Stimulated activated CD8-positive, alpha-beta memory T cell treated with anti-CD3 and anti-CD28 coated beads, Interleukin-12 subunit alpha, Interleukin-12 subunit beta, amount 100 ng/mL, for 4 hours (primary cell): Measurements from ENCODE around the gene MRPL41.
"Not testable (repeated sequence)": the region's sequence is repeated elsewhere in the genome, so short reads cannot be mapped to it uniquely, and the experiment has no call there.

Experiments
- DNase-seq: peaks from one replicate; pipeline ENCODE4 v3.0.0-alpha.2; 2020; ENCODE audit warnings: low read depth

MRPL41 gene

GRCh38 chr9:137522746-137523455 is 28.8 kb upstream of the MRPL41 start:
- no peak for DNase-seq

- no peak for DNase-seq
Observed at GRCh38 chr9:137524161-137524980, 27.3 kb upstream of the MRPL41 start.

DNA sequence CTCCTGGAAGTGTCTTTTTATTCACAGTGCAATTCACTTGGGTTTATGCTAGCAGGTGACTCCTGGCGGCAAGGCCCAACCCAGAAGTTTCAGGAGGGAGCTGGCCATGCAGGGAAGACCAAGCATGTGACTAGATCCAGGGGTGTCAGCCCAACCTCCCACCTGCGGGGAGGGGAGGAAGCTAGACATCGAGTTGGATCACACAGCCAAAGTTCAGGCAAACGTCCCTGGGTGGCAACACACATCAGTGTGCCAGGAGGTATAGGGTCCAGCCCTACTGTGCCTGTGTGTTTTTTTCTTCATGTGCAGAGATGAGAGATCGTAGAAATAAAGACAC is 26.7 kb upstream of the MRPL41 start:
- DNase-seq: no peak

DNA sequence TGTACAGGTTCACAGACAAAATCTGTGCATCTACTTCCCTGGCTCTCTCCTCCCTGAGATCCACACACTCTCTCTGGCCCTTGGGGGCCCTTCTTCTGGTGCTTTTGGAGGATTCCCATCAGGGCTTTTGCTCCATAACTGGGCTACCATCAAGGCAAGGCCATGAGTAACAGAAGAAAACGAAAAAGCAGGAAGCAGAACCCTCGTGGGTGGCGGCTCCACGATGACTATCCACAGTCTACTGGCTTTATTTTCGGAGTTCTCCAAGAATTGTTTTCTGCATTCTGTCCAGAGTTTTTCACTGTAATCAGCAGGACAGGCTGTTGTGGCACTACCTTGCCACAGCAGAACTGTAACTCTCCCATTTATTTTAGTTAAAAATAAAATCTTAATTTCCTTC is 21.3 kb upstream of the MRPL41 start:
- no peak for DNase-seq

- DNase-seq: no peak
Observed at GRCh38 chr9:137531099-137531765, 20.4 kb upstream of the MRPL41 start.

GRCh38 chr9:137532891-137533468 is 18.7 kb upstream of the MRPL41 start:
- not testable (repeated sequence) for DNase-seq

GRCh38 chr9:137534256-137535119 is 17.2 kb upstream of the MRPL41 start:
- DNase-seq: no peak

DNA sequence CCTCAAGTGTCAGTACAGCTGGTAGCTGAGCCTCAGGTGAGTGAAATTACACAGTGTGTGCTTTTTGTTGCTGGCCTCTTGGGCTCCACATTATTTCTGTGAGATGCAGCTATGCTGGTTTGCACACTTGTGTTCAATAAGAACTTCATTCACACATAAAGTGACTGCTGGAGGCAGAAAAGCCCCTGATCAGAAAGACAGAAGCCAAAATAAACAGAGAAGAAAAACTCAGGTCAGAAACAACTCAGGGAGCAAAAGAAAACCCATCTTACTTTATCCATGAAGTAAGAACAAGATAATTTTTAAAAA is 16.6 kb upstream of the MRPL41 start:
- DNase-seq: no peak

DNA sequence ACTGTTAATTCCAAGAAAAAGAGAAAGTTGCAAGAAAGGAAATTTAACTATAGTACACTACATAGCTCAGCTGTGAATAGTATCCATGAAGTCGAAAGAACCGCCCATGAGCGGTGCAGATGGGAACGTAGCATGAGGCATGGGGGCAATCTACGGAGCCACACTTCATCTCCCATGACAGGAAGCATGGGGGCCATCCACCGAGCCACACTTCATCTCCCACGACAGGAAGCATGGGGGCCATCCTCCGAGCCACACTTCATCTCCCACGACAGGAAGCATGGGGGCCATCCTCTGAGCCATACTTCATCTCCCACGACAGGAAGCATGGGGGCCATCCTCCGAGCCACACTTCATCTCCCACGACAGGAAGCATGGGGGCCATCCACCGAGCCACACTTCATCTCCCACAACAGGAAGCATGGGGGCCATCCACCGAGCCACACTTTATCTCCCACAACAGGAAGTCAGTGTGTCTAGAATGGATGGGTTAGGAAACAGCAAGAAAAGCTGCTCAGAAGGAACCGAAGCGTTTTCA is 15.0 kb upstream of the MRPL41 start:
- DNase-seq: not testable (repeated sequence)

- no peak for DNase-seq
Observed at GRCh38 chr9:137538058-137538457, 13.6 kb upstream of the MRPL41 start.

GRCh38 chr9:137540536-137540935 is 11.1 kb upstream of the MRPL41 start:
- DNase-seq: no peak

DNA sequence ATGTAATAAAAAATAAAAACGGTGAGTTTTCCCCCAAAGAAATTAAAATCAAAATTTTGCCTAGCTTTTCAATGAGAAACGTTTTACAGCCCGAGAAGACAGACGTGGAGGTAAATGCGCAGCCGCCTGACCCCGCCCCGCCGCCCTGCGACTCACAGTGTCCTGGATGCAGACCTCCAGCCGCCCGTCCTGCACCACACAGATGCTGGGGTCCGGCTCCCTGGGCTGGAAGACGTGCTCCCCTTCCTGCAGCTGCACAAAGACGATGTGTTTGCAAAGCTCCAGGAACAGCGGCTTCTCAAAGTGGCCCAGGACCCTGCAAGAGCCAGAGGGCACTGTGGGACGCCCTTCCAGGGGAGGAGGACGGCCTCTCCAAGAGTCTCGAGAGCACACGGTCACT is 9.2 kb upstream of the MRPL41 start:
- DNase-seq: no peak

- DNase-seq: no peak
Observed at GRCh38 chr9:137543237-137543963, 8.3 kb upstream of the MRPL41 start.

DNA sequence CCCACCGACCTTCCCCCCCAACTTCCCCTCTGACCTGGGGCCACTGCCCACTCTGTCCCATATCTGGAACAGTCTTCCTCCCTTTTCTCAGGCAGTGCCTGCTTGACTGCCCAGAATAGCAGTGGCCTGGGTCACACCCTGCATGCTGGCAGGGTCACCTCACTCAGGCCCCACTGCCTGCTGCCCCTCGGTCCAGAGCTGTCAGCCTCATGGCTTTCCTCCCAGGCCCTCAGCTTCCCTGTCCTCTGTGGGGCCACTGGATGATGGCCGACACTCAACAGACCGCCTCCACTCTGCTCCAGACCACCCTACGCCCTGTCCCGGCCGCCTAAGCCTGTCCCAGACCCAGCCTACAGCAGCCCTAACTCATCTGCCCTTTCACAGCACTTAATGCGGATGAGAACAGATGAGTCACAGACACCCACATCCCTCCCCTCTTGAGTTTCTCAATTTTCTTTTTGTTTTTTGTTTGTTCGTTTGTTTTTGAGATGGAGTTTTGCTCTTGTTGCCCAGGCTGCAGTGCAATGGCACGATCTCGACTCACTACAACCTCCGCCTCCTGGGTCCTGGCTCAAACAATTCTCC is 7.4 kb upstream of the MRPL41 start:
- no peak for DNase-seq

DNA sequence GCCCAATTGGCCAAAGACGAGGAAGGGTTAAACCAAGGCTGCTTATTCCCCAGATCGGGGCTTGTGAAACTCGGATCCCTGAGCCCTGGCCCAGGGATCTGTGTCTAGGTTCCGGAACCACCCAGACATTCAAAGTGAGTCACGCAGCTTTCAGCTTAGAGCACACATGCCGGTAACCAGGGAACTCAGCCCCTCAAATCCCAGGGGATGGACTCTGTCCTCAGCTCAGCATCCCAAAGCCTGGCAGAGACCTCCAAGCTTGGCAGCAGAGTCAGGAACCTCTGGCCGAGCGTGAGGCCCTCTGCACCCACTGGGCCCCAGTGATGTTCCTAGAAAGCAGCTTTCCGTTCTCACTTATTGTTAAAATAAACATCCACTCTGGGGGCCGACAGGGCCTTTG is 6.6 kb upstream of the MRPL41 start:
- DNase-seq: no peak

DNA sequence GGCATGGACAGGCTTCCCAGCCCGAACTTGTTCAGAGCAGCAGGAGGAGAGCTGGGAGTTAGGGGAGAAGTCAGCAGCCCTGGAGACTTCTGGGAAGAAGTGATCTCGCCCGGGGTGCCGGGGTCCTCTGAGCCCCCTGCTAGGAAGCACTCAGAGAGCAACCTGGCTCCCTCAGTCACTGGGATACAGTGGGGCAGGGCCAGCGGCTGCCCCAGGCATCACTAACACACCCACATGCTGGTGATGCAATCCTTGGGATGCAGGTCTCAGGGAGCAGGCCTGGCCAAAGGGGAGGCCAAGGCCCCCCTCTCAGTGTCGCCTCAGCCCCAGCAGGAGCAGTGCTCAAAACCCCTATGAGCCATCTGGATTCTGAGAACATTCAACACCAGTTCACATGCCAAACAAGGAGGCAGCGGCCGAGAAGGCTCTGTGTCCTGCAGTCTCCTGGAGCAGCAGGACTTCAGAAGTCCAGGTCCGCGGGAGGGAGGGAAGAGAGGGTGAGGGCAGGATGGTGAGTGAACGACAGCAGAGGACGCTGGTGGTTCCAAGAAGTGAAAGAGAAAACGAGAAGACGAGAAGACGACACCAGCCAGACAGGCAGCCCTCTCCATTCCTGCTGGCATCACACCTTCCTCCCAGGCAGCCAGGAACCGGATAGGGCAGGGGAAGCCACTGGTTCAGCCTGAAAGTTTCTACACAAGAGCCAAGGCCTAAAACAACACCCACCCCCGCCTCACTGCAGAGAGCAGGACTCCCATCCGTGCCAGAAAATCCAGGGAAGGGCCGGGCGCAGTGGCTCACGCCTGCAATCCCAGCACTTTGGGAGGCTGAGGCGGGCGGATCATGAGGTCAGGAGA is 3.8 kb upstream of the MRPL41 start:
- no peak for DNase-seq

- DNase-seq: no peak
Observed at GRCh38 chr9:137550231-137550621, 1.5 kb upstream of the MRPL41 start, which contains the start of gene PNPLA7. PNPLA7 (minus strand) TSS chr9:137550402; CDS start chr9:137550197, 205 bp downstream.

DNA sequence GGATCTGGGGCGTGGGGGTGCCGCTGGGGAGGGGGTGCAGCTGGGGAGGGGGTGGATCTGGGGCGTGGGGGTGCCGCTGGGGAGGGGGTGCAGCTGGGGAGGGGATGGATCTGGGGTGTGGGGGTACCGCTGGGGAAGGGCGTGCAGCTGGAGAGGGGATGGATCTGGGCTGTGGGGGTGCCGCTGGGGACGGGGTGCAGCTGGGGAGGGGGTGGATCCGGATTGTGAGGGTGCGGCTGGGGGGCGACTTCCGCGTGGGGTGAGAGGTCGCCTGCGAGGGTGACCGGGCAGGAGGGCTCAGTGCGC is 768 bp upstream of the MRPL41 start:
- not testable (repeated sequence) for DNase-seq

GRCh38 chr9:137552022-137552768 is 516 bp downstream of the MRPL41 start:
- no peak for DNase-seq
